Stimulated activated CD4-positive, alpha-beta T cell treated with anti-CD3 and anti-CD28 coated beads, Interleukin-15, amount 100 ng/mL, for 48 hours (primary cell): ENCODE measurements around the gene PLCB2.

ENCODE experiments used
- DNase-seq, 2 donors: peaks; one replicate each; pipeline ENCODE4 v3.0.0-alpha.2; 2020; ENCODE audit warnings: low read depth in 2 of 2

The PLCB2 gene

DNA sequence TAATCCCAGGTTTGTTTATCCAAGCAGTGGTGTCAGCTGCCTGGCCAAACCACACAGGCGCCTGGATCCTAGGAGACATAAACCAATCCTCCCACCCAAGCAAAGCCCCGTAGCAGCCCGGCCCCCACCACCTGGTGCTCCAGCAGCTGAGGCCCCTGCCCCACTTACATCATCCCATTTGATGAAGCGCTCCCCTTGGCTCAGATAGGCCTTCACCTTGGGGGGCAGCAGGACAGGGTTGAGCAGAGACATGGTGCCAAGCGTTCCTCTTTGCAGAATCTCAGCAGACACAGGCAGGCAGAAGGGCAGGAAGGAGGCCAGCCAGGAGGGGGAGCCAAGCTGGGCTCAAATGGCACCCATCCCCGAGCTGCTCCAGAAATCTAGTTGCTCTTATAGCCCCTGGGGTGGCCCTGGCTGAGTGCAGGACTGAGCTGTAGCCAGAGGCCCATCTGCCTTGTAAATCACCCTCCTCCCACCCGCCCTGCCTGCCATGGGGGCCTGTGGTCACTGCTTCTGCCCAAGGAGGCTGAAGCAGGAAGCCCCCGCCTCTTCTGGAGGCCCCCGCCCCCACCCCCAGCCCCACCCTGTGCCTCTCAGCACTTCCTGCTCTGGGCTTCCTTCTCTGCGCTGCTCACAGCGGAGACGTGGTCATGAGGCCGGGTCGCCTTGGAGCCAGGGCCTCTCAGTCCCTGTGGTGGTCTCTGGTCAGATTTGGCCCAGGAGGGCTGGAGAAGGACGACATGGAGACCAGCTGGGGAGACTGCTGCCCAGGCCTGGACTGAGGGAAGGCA, at the start of gene PLCB2:
Gene PLCB2, minus strand, starts transcription at position 515 of the 791 bp plus-strand sequence. Its CDS starts 263 bp downstream, at position 252.
- peak; percentile 31 to 52 for DNase-seq

- DNase-seq = no peak
These were observed 49.5 kb upstream of the PLCB2 start for GRCh38 chr15:40357246-40357645.

GRCh38 chr15:40355976-40356585, 48.3 kb upstream of the PLCB2 start:
- DNase-seq = no peak

DNA sequence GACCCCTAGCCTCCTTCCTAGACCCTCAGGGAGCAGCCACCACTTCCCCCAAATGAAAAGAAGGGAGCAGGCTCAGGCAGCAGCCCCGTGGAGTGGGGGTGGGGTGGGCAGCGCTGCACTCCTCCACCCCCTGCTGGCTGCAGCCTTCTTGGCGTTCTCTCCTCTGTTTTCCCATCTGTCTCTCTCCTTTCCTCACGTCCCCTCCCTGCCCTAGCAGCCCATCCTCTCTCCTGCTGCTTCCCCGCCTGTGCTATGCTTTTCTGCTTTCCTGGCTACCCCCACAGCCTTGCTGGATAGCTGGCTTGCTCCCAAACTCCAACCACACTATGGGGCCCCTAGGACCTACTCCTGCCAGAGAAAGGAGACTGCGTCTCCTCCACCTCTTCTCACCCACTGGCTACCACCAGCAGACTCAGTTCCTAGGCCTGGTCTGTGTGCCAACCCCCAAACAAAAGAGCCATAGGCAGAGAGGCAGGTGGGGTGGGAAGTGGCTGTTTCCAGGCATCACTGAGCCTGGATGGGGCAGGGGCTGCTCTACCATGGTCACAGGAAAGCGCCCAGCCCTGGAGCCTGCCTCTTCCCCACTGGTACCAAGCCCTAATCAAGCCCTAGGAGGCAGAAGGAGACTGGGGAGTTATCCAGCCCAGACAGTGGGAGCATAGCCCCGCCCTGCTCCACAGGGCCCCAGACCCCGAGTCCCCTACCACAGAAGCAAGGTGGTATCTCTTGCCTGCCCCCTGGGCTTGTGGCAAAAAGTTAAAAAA, 46.9 kb upstream of the PLCB2 start:
- DNase-seq = no peak

- DNase-seq = no peak
These were observed 46.0 kb upstream of the PLCB2 start for GRCh38 chr15:40353697-40354096.

GRCh38 chr15:40352281-40352901, 44.7 kb upstream of the PLCB2 start:
- DNase-seq = no peak

DNA sequence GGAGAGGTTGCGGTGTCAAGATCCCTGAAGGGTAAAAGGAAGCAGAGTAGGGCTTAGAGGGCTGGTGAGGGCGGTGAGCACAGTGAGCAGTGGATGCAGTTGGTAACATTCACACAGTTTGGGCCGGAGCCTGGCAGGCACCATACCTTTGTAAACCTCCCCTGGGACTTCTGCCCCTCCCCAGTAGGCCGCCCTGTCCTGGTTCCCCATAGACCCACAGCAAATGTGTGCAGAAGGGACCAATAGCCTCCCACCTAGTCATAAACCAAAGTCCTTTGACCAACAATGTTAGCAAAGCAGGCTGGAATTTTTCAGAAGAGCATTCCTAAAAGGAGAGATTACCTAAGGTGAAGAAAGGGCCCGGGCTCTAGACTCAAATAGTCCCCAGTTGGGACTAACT, 41.4 kb upstream of the PLCB2 start:
- DNase-seq = no peak

- DNase-seq = no peak
These were observed 40.7 kb upstream of the PLCB2 start for GRCh38 chr15:40348474-40348870.

DNA sequence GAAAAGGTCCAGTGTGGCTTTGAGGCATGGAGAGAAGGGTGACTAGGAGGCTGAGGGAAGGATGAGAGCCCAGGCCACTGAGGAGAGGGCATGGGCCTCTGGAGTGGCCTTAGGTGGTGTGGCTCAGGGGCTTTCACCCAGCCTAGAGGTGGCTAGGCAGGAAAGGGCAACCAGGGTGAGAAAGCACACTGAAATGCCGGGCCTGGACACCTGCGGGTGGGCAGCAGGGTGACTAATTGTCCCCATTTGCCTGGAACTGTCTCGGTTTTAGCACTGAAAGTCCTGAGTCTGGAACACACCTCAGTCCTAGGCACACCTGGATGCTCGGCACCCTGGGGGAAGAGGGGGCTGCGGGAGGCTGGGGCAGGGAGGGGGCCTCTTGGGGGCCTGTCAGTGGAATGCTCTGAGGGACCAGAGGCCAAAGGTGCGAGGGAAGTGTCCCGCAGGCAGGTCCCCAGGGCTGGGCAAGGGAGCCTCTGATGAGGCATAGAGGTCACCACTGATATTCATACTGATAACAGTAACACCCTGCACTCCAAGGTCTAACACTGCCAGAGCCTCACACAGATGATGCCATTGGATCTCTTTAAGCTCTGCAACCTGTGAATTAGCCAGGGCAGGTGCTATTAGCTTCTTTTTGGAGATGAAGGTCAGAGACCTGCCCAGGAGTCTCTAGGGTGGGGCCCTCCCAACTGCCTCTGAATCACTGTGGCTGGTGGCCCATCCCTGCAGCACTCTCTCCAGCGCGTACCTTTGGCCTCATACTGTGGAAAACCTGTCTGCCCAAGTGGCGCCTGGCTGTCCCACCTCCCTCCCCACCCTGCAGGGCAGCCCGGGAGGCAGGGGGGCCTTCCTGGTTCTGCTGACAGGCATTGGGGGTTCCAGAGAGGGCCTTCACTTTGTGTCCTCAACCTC, 40.1 kb upstream of the PLCB2 start:
- no peak for DNase-seq

GRCh38 chr15:40346579-40347558, 39.1 kb upstream of the PLCB2 start:
- DNase-seq = no peak

GRCh38 chr15:40345867-40346578, 38.3 kb upstream of the PLCB2 start:
- no peak for DNase-seq

DNA sequence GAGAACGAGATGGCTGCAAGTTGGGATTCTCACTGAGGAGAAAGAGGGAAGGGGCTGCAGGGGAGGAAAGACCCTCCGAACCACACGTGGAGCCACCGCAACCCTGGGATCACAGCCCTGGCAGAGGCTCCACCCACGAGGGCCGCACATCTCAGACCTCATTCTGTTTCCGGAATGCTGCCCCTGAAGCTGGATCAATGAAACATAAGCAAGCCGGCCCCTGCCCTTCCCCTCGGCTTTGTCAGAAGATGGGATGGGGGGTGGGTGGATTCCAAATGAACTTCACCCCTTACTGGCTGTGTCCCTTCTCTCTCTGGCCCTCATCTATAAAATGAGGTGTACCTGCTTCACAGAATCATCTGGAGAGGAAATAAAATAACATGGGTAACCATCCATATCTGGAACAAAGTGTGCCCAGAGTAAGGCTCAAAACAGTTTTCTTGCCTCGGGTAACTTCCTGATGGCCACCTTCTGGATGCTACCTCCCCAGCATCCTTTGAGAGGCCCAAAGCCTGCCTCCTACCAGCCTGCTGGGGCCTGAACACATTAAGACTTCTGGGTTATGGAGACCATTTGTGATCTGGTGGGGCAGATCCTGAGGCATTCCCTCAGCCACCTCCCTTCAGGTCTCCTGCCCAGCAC, 37.6 kb upstream of the PLCB2 start:
- no peak for DNase-seq

DNA sequence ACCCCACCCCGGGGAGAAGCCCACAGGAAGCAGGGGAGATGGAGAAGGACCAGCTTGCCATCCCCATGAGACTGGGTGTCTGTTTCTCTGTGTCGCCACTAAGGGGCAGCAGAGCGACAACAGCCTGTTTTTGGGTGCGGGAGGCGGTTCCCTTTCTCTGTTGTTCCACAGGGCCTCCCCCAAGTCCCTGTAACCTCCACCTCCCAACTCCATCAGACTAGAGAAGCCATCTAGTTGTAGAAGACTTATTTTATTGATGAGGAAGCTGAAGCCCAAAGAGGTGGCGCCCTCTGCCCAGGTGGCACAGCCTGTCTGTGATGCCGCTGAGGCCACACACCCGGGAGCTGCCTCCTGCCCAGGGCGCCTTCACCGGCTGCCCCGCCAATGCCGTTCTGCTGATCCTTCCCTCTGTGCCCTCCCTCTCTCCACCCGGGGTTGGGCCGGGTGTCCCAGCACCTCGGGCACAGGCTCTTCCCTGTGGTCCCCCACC, 36.9 kb upstream of the PLCB2 start:
- peak in 1 of 2 donors; percentile 53 for DNase-seq

- no peak for DNase-seq
These were observed 36.5 kb upstream of the PLCB2 start for GRCh38 chr15:40344217-40344616.

DNA sequence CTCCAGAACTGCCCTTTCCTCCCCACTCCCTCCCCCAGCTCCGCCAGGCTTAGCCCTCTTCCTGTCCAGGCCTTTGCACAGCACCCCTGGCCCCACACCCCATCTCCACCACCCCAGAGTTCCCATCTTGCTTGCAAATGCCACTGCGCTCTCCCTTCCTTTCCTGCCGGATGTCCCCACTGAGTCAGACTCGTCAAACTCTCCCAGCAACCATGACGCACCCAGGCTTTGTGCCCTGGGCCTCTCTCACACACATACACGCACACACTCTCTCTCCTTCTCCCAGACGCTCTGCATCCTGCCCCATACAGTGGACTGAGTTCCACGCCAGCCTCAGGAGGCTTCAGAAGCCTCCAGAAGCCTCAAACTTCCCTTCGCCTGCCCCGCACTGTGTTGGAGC, 35.8 kb upstream of the PLCB2 start:
- DNase-seq = no peak

DNA sequence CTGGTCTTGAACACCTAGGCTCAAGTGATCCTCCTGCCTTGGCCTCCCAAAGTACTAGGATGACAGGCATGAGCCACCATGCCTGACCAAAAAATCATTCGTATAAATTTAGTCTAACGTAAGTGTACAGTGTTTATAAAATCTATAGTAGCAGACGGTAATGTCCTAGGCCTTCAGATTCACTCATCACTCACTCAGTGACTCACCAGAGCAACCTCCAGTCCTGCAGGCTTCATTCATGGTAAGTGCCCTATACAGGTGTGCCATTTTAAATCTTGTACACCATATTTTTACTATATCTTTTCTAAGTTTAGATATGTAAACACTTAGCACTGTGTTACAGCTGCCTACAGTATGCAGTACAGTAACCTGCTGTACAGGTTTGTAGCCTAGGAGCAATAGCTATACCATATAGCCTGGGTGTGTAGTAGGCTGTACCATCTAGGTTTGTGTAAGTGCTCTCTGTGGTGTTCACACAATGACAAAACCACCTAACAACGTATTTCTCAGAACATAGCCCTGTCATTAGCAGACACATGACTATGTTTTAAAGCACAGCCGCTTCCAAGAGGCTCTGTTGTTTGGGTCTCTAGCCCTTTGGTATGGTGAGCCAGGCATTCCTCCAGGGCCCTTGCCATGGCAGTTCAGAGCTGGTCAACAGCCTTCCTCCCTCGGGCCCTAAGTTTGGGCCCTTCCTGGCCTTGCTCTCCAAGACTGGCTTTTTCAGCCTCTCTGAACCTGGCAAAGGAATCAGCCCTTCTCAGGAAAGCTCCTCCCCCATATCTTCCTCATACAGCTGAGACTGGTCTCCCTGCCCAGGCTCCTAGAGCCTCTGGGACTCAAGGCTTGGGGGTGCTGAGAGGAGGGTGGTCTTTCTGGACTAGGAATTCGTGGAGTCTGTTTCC, 34.9 kb upstream of the PLCB2 start:
- DNase-seq = no peak

DNA sequence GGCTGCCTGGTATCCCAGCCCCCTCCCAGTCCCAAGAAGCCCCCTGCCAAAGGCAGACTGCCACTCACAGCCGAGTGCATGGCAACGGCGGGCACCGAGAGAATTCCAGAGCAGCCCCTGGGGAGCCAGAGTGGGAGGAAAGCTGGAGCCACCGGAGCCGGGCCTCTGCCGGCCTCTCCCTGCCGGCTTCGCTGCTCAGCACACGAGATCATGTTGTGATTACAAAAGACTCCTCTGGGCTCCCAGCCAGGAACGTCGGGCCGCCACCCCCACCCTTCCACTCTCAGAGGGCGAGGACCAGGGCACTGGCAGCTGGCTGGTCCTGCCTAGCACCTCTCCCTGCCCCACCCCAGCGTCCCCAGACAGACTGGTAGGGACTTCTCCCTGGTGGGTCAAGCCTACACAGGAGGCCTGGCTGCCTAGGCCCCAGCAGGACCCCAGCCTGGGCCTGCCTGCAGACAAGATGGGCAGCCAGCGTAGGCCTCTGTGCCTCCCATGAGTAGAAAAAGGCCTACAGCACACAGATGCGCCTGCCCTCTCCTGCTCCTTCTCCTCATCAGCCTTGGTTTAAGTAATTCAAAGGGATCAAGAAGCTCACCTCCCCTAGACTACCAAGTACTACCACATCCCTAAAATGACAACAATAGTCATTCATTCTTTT, 33.1 kb upstream of the PLCB2 start, which contains the start of gene CCDC9B:
Gene CCDC9B, minus strand, starts transcription at position 200 of the 661 bp plus-strand sequence. Its CDS starts 120 bp downstream, at position 80.
- no peak for DNase-seq
